Endothelial cell of umbilical vein (primary cell): ENCODE measurements around the gene SSH2. TPM values are rescaled to one million over a fixed set of nuclear protein-coding genes. Genes with fewer than 3 reads are reported as not detected.
A peak's percentile ranks its signal among the peaks of the same experiment; 100 is the strongest.

Experiments used
- BruUV-seq: library from RNA; stranded (reverse); fragments of 400-500 nt; replicated peaks from 2 replicates; lab custom pipeline; 2021; lab: Mats Ljungman, UMichigan
- CTCF ChIA-PET: fragments of 300-600, 350-600 bp; sonication (Branson Sonifier 250); formaldehyde crosslinking; loops from one replicate; lab custom pipeline; 2021; ENCODE audit warnings: antibody characterized with exemption, inconsistent platforms; lab: Charles Lee
- POLR2A ChIA-PET: fragments of 300-600, 350-600 bp; sonication (Branson Sonifier 250); formaldehyde crosslinking; loops from one replicate; lab custom pipeline; 2021; ENCODE audit warnings: antibody characterized with exemption, inconsistent platforms; lab: Charles Lee
- DNase-seq: peaks from one replicate; pipeline ENCODE4 v3.0.0-alpha.2; 2011; ENCODE audit warnings: low read depth, low spot score
- FAIRE-seq: peaks from 2 replicates; lab custom pipeline; 2011; peaks lifted over from hg19 to GRCh38; lab: Jason Lieb, UNC
- H2AFZ ChIP-seq: 2 replicates; pipeline ENCODE4 v1.6.0; 2012; ENCODE audit warnings: low read depth, low read length, control low read depth, inconsistent platforms
- H3K27ac ChIP-seq: 2 replicates; pipeline ENCODE4 v1.5.1; 2011; ENCODE audit warnings: low read depth, mild to moderate bottlenecking, control low read depth, low read length, moderate library complexity; ENCODE audit not compliant: insufficient read depth
- H3K27me3 ChIP-seq, 2 experiments: 2 replicates each; pipeline versions ENCODE4 v1.6.0 to v1.6.1; 2011; ENCODE audit warnings: low read length in 2 of 2, mixed read lengths in 1 of 2; ENCODE audit not compliant: control insufficient read depth in 2 of 2, insufficient read depth in 2 of 2
- H3K36me3 ChIP-seq, 2 experiments: 2 replicates in 1 of 2; 3 replicates in 1 of 2; pipeline ENCODE4 v1.5.1; 2011; ENCODE audit warnings: low read length in 2 of 2, mild to moderate bottlenecking in 1 of 2, moderate library complexity in 1 of 2; ENCODE audit not compliant: control insufficient read depth in 2 of 2, insufficient read depth in 2 of 2; ENCODE audit errors: extremely low read depth in 1 of 2
- H3K4me1 ChIP-seq: 3 replicates; pipeline ENCODE4 v1.5.1; 2011; ENCODE audit warnings: mild to moderate bottlenecking, low read length; ENCODE audit not compliant: control insufficient read depth, insufficient read depth; ENCODE audit errors: extremely low read depth
- H3K4me2 ChIP-seq: 2 replicates; pipeline ENCODE4 v1.6.1; 2011; ENCODE audit warnings: low read length, control low read depth, mixed read lengths; ENCODE audit not compliant: insufficient read depth
- H3K4me3 ChIP-seq, 3 experiments: fragments of 200-600 bp in 1 of 3; sonication (generic), shearing (Covaris generic) in 1 of 3; replicated peaks in 1 of 3; 2 replicates each; pipeline ENCODE4 v1.5.1; 2011 to 2016; ENCODE audit warnings: control low read depth in 3 of 3, low read length in 3 of 3, mild to moderate bottlenecking in 2 of 3, inconsistent platforms in 1 of 3, low read depth in 1 of 3, moderate library complexity in 1 of 3; ENCODE audit not compliant: insufficient read depth in 1 of 3
- H3K79me2 ChIP-seq: 2 replicates; pipeline ENCODE4 v1.6.0; 2012; ENCODE audit warnings: low read length, inconsistent platforms; ENCODE audit not compliant: control insufficient read depth, insufficient read depth
- H3K9ac ChIP-seq: replicated peaks from 2 replicates; pipeline ENCODE3; 2011; ENCODE audit warnings: low read length, control low read depth; ENCODE audit not compliant: insufficient read depth; ENCODE audit errors: extremely low read depth
- H3K9me1 ChIP-seq: replicated peaks from 3 replicates; pipeline ENCODE4 v1.6.0; 2011; ENCODE audit warnings: mild to moderate bottlenecking, low read length; ENCODE audit not compliant: control insufficient read depth, insufficient read depth; ENCODE audit errors: extremely low read depth
- H3K9me3 ChIP-seq: replicated peaks from 2 replicates; pipeline ENCODE4 v1.5.1; 2012; ENCODE audit warnings: low read length, inconsistent platforms; ENCODE audit not compliant: control insufficient read depth, insufficient read depth
- H4K20me1 ChIP-seq: replicated peaks from 2 replicates; pipeline ENCODE3; 2011; ENCODE audit warnings: mild to moderate bottlenecking, low read length; ENCODE audit not compliant: control insufficient read depth, insufficient read depth; ENCODE audit errors: extremely low read depth
- CTCF ChIP-seq, 2 donors: IDR thresholded peaks; 1 replicate in 1 of 2; 2 replicates in 1 of 2; pipeline ENCODE4 v1.5.1; 2011; ENCODE audit warnings: low read length in 2 of 2, mild to moderate bottlenecking in 2 of 2, moderate library complexity in 2 of 2, control low read depth in 1 of 2, inconsistent platforms in 1 of 2, low read depth in 1 of 2; ENCODE audit not compliant: insufficient read depth in 1 of 2; ENCODE audit errors: extremely low read depth in 1 of 2
- EZH2 ChIP-seq: IDR thresholded peaks from 2 replicates; pipeline ENCODE4 v1.6.1; 2012; ENCODE audit warnings: borderline replicate concordance, low read depth, mild to moderate bottlenecking, moderate library complexity, low read length, inconsistent platforms; ENCODE audit not compliant: severe bottlenecking
- FOS ChIP-seq: IDR thresholded peaks from 2 replicates; pipeline ENCODE4 v1.6.1; 2011; ENCODE audit warnings: mild to moderate bottlenecking, low read length, moderate library complexity, borderline replicate concordance; ENCODE audit not compliant: insufficient read depth
- GATA2 ChIP-seq: IDR thresholded peaks from 2 replicates; pipeline ENCODE4 v1.7.0; 2011; ENCODE audit warnings: low read depth, mild to moderate bottlenecking, moderate library complexity, mixed read lengths, low read length; ENCODE audit not compliant: insufficient read length, insufficient read depth
- JUN ChIP-seq: IDR thresholded peaks from 2 replicates; pipeline ENCODE4 v1.6.1; 2011; ENCODE audit warnings: borderline replicate concordance, low read depth; ENCODE audit not compliant: insufficient read length, insufficient read depth
- MAX ChIP-seq: IDR thresholded peaks from 2 replicates; pipeline ENCODE4 v1.6.1; 2011; ENCODE audit not compliant: insufficient read depth, insufficient read length
- MYC ChIP-seq: IDR thresholded peaks from one replicate; pipeline ENCODE4 v1.6.1; 2011; ENCODE audit warnings: mild to moderate bottlenecking, low read depth, low read length
- POLR2A ChIP-seq: IDR thresholded peaks from 2 replicates; pipeline ENCODE4 v1.6.1; 2012; ENCODE audit warnings: low read depth, mild to moderate bottlenecking, control low read depth, low read length
- POLR2AphosphoS5 ChIP-seq: IDR thresholded peaks from 2 replicates; pipeline ENCODE4 v1.6.1; 2012; ENCODE audit warnings: low read depth, mild to moderate bottlenecking, control low read depth, low read length, moderate library complexity; ENCODE audit not compliant: insufficient read depth
- dilution Hi-C: fragments of 300-500 bp; cut with MboI; formaldehyde crosslinking; loops from one replicate; pipeline ENCODE4 v1.15.0; 2019; ENCODE audit warnings: low sequenced_read_pairs; ENCODE audit not compliant: extremely low pct_ligation_motif_present
- intact Hi-C: fragments of 100-400 bp; cut with micrococcal nuclease; formaldehyde crosslinking; loops from one replicate; pipeline ENCODE4 v1.10.0; 2022
- polyA plus RNA-seq, 4 experiments: library from polyadenylated mRNA; depleted of rRNA in 3 of 4; stranded (reverse) in 3 of 4; unstranded in 1 of 4; fragments of >200 nt; gene quantifications; 2 replicates each; pipeline versions ENCODE4 v1.2.1 to v1.2.3, GENCODE V29; 2011 to 2012; ENCODE audit warnings: missing spikeins in 1 of 4
- total RNA-seq: library from RNA; stranded (reverse); gene quantifications from 2 replicates; pipeline ENCODE4 v1.2.3, GENCODE V29; 2021

SSH2 gene
- total and polyA plus RNA-seq, 2 donors (not counting 3 experiments of a cell fraction or from before 2014, with no cell fraction given) = 24.6 to 60.9 TPM

- peak; percentile 84 for FAIRE-seq
- dilution Hi-C loops (no loop called here), intact Hi-C loops (loop anchor here (1.0 to 5.0 kb wide), 4 partner anchors 9 to 59 kb away; no protein-coding TSS in a partner anchor)
- no peaks in the 10 kb centered on the region for H3K9me3 ChIP-seq
- peak; percentile 85 for DNase-seq
- POLR2A ChIA-PET = interaction anchor here (1.1 kb wide), 1 partner anchor 62 kb away, joined by 3 read pairs; no protein-coding TSS in a partner anchor
- H3K4me3 ChIP-seq = peak overlapping the region in 1 of 3 experiments; percentile 21
- H3K4me2 ChIP-seq = peak overlapping the region; percentile 77
- no peaks in the 10 kb centered on the region for H3K79me2 ChIP-seq
- BruUV-seq = no TSS peak
- H3K27me3 ChIP-seq = no peaks in the 10 kb centered on the region
- no peaks in the 10 kb centered on the region for H3K36me3 ChIP-seq
- H3K9ac ChIP-seq = peak overlapping the region; percentile 68
- CTCF ChIA-PET = interaction anchor here (0.8 to 3.5 kb wide), 10 partner anchors 9 to 96 kb away, joined by 3 to 25 read pairs (median 12); no protein-coding TSS in a partner anchor
- peaks cover 33% of the 10 kb centered on the region for H3K4me1 ChIP-seq
- peak overlapping the region; percentile 9 for H2AFZ ChIP-seq
- H4K20me1 ChIP-seq = no peaks in the 10 kb centered on the region
- peak overlapping the region; percentile 91 for H3K27ac ChIP-seq
- TF ChIP-seq JUN (no peak), POLR2AphosphoS5 (peak; percentile 70)
- no peaks in the 10 kb centered on the region for H3K9me1 ChIP-seq
These were observed 247.0 kb downstream of the SSH2 start for GRCh38 chr17:29682987-29683386.

GRCh38 chr17:29682054-29682453 is 248.0 kb downstream of the SSH2 start:
- intact Hi-C loops = loop anchor here (5.0 kb wide), 1 partner anchor 60 kb away; no protein-coding TSS in a partner anchor
- Histone ChIP-seq H3K9me3 (no peaks in the 10 kb centered on the region), H3K4me3 (no peak overlapping the region), H3K4me2 (peak overlapping the region; percentile 77), H3K9me1 (no peaks in the 10 kb centered on the region), H3K4me1 (peaks cover 33% of the 10 kb centered on the region), H3K79me2 (no peaks in the 10 kb centered on the region), H3K27ac (peak overlapping the region; percentile 91), H3K36me3 (no peaks in the 10 kb centered on the region), H3K9ac (peak overlapping the region; percentile 68), H2AFZ (no peak overlapping the region), H4K20me1 (no peaks in the 10 kb centered on the region), H3K27me3 (no peaks in the 10 kb centered on the region)
- ChIA-PET CTCF (interaction anchor here (0.8 to 3.5 kb wide), 11 partner anchors 9 to 97 kb away, joined by 3 to 25 read pairs (median 10); no protein-coding TSS in a partner anchor), POLR2A (interaction anchor here (1.1 kb wide), 1 partner anchor 62 kb away, joined by 3 read pairs; no protein-coding TSS in a partner anchor)
- TF ChIP-seq CTCF (IDR thresholded peaks at IDR 0.05; ENCODE audit: extremely low read depth in 1 of 2, insufficient read depth in 1 of 2, low read depth in 1 of 2, low read length in 2 of 2) = no peak
- no peak for TF ChIP-seq POLR2AphosphoS5
- TF ChIP-seq JUN = no peak
- no peak for TF ChIP-seq FOS
- TF ChIP-seq MAX = no peak
- no peak for TF ChIP-seq MYC
- TF ChIP-seq POLR2A = no peak
- TF ChIP-seq GATA2 = no peak
- TF ChIP-seq EZH2 = no peak
- FAIRE-seq (no peak), DNase-seq (peak; percentile 41)
- dilution Hi-C loops = no loop called here
- BruUV-seq = no TSS peak
